DOHH2 (cell line): ENCODE data around the gene VPS4A.

Experiments
- CTCF ChIP-seq: fragments of 200-600 bp; sonication (generic); IDR thresholded peaks from one replicate; pipeline ENCODE4 v1.5.1; 2014; ENCODE audit warnings: antibody characterized with exemption, mild to moderate bottlenecking, low read depth, low read length; ENCODE audit not compliant: poor library complexity, severe bottlenecking
- EZH2phosphoT487 ChIP-seq: fragments of 200-600 bp; sonication (generic); IDR thresholded peaks from 2 replicates; pipeline ENCODE4 v1.6.1; 2017; ENCODE audit warnings: borderline replicate concordance, mild to moderate bottlenecking, antibody characterized with exemption, low read length, moderate library complexity, mixed read lengths

DNA sequence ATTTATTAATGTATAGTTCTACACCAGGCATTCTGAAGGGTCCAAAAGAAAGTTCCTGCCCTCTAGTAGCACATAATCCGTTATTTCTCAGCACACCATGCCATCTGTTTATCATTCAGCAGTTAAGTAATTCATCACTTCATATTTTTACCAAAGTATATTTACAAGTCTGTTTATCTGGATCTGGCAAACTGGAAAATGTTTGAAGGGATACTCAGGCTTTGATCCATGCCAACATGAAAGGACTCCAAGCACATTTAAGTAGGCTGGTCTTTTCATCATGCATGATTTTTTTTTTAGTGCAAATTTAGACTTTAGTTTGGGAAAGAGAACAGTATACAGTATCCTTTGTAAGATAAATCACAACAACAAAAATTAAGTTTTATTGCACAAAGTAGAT, 4.1 kb upstream of the VPS4A start:
- no peak for TF ChIP-seq EZH2phosphoT487
- no peak for TF ChIP-seq CTCF
